HG02852 (cell line): ENCODE measurements around the gene FRRS1.
"Not testable (repeated sequence)": the region's sequence is repeated elsewhere in the genome, so short reads cannot be mapped to it uniquely, and the experiment has no call there.

Source experiments
- ATAC-seq: cut with Tn5 transposase; IDR thresholded peaks from one replicate; pipeline ENCODE4 v1.9.1; 2021; ENCODE audit warnings: mild to moderate bottlenecking, moderate library complexity; ENCODE audit not compliant: unreplicated experiment

FRRS1 gene

GRCh38 chr1:99766378-99766800, at the start of gene FRRS1:
Gene FRRS1 (minus strand): TSS chr1:99766635. CDS start chr1:99748768, 17,867 bp downstream.
- peak; percentile 97 for ATAC-seq

- ATAC-seq = no peak
These were observed 48.0 kb upstream of the FRRS1 start for GRCh38 chr1:99814373-99814900.

GRCh38 chr1:99811747-99812146, 45.3 kb upstream of the FRRS1 start:
- no peak for ATAC-seq

GRCh38 chr1:99811075-99811474, 44.6 kb upstream of the FRRS1 start:
- no peak for ATAC-seq

GRCh38 chr1:99808391-99809115, 42.1 kb upstream of the FRRS1 start:
- ATAC-seq = peak; percentile 91

GRCh38 chr1:99806882-99807281, 40.4 kb upstream of the FRRS1 start:
- ATAC-seq = no peak

- no peak for ATAC-seq
These were observed 35.1 kb upstream of the FRRS1 start for GRCh38 chr1:99801584-99801983.

GRCh38 chr1:99793861-99794260, 27.4 kb upstream of the FRRS1 start:
- not testable (repeated sequence) for ATAC-seq

- no peak for ATAC-seq
These were observed 23.3 kb upstream of the FRRS1 start for GRCh38 chr1:99789715-99790114.

GRCh38 chr1:99788896-99789295, 22.5 kb upstream of the FRRS1 start:
- no peak for ATAC-seq

GRCh38 chr1:99786751-99787501, 20.5 kb upstream of the FRRS1 start:
- ATAC-seq = peak; percentile 72

- peak; percentile 36 for ATAC-seq
These were observed 18.4 kb upstream of the FRRS1 start for GRCh38 chr1:99784809-99785255.

GRCh38 chr1:99784143-99784542, 17.7 kb upstream of the FRRS1 start:
- peak; percentile 25 for ATAC-seq

- no peak for ATAC-seq
These were observed 16.5 kb upstream of the FRRS1 start for GRCh38 chr1:99782920-99783319.

- no peak for ATAC-seq
These were observed 16.0 kb upstream of the FRRS1 start for GRCh38 chr1:99782397-99782796.

GRCh38 chr1:99781798-99782197, 15.4 kb upstream of the FRRS1 start:
- no peak for ATAC-seq

- no peak for ATAC-seq
These were observed 11.3 kb upstream of the FRRS1 start for GRCh38 chr1:99777752-99778151.

GRCh38 chr1:99776120-99776519, 9.7 kb upstream of the FRRS1 start:
- ATAC-seq = no peak

- no peak for ATAC-seq
These were observed 6.4 kb upstream of the FRRS1 start for GRCh38 chr1:99772809-99773208.

GRCh38 chr1:99771513-99771918, 5.1 kb upstream of the FRRS1 start:
- no peak for ATAC-seq

GRCh38 chr1:99768524-99769245, 2.2 kb upstream of the FRRS1 start:
- no peak for ATAC-seq
